ACHN (cell line): ENCODE measurements around the gene ATP8A2.

Source experiments
- DNase-seq: peaks from one replicate; pipeline ENCODE4 v3.0.0-alpha.2; 2015
- in situ Hi-C: cut with HindIII; loops from 2 replicates; pipeline ENCODE4 v1.10.0; 2017; ENCODE audit warnings: low sequenced_read_pairs, low pct_ligation_motif_present, low pct_unique_long_range_greater_than_20kb

ATP8A2 gene

GRCh38 chr13:25689539-25689938, 317.8 kb downstream of the ATP8A2 start:
- in situ Hi-C loops, result no loop called here
- DNase-seq, result no peak

DNA sequence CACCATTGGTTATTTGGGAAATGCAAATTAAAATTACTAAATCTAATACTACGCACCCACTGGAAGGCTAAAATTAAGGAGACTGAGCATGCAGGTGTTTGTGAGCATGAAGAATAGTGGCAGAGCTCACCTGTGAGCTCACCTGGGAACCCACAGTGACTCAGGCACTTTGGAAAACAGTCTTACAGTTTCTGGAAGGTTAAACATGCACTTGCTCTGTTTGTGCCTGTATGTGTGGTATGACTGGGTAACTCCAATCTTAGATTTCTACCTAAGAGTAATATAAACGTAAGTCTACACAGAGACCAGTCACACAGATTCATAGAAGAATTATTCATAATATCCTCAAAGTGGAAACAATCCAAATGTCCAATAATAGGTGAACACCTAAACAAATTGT, 318.8 kb downstream of the ATP8A2 start:
- in situ Hi-C loops, result no loop called here
- no peak for DNase-seq

GRCh38 chr13:25691654-25692053, 319.9 kb downstream of the ATP8A2 start:
- DNase-seq, result no peak
- in situ Hi-C loops, result no loop called here

- no peak for DNase-seq
- in situ Hi-C loops, result no loop called here
Observed at GRCh38 chr13:25692099-25692498, 320.3 kb downstream of the ATP8A2 start.

GRCh38 chr13:25699056-25699455, 327.3 kb downstream of the ATP8A2 start:
- in situ Hi-C loops, result no loop called here

GRCh38 chr13:25699600-25699999, 327.8 kb downstream of the ATP8A2 start:
- in situ Hi-C loops, result no loop called here

More at GRCh38 chr13:25699056-25699455, 327.3 kb downstream of the ATP8A2 start:
- no peak for DNase-seq

GRCh38 chr13:25701304-25701703, 329.5 kb downstream of the ATP8A2 start:
- in situ Hi-C loops, result no loop called here
- DNase-seq, result no peak

More at GRCh38 chr13:25699600-25699999, 327.8 kb downstream of the ATP8A2 start:
- no peak for DNase-seq

GRCh38 chr13:25702386-25702785, 330.6 kb downstream of the ATP8A2 start:
- in situ Hi-C loops, result no loop called here
- DNase-seq, result no peak

GRCh38 chr13:25707726-25708125, 336.0 kb downstream of the ATP8A2 start:
- DNase-seq, result no peak
- in situ Hi-C loops, result no loop called here

- DNase-seq, result no peak
- in situ Hi-C loops, result no loop called here
Observed at GRCh38 chr13:25708268-25708667, 336.5 kb downstream of the ATP8A2 start.

DNA sequence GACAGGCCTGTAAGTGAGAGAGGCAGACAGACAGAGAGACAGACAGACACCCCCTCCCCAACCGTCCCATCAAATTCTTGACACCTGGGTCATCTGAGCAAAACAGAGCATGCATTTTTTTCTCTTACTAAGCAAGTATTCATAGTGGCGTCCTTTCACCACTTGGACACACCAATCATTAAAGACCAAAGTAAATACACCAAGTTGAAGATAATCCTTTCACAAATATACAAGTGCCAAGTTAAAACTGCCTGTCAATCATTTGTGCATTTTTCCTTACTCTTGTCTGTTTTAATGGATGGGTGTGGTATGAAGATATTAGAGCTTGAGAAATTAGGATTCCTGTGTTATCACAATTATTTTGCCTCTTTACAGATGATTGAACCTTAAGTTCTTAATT, 337.3 kb downstream of the ATP8A2 start:
- no peak for DNase-seq
- in situ Hi-C loops, result no loop called here

DNA sequence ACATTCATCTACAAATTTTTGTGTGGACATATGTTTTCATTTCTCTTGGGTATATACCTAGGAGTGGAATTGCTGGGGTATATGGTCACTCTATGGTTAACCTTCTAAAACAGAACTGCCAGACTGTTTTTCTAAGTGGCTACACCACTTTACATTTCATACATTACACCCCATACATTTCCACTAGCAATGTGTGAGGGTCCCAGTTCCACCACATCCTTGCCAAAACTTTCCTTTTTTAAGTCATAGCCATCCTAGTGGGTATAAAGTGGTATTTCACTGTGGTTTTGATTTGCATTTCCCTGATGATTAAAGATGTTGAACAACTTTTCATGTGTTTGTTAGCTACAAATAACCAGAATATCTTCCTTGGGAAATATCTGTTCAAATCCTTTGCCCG, 344.0 kb downstream of the ATP8A2 start:
- no peak for DNase-seq

DNA sequence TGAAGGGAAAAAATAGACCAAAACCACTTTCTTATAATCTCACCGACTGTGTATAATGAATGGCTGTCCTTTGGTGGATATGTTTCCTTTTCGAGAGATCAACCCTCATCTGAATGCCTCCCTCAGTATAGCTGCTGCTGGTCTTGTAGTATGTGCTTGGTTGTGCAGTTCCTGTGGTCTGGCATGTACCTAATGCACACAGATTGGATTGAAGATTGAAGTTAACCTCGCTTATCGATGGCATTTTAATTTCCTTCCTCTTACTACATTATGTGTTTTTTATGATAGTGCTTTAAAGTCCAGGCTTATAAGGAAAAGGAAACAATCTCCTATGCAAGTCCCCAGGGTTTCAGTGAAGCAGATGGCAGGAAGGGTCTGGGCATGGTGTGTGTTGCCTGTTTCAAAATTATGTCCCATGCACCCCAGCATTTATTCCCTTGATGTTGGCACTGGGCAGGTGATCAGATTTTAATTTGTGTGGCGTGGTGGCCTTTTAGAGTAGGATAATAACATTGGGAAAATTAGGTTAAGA, 346.0 kb downstream of the ATP8A2 start:
- no peak for DNase-seq

More for the DNA sequence above, 344.0 kb downstream of the ATP8A2 start:
- in situ Hi-C loops, result no loop called here

GRCh38 chr13:25719666-25720065, 347.9 kb downstream of the ATP8A2 start:
- in situ Hi-C loops, result no loop called here
- no peak for DNase-seq

More for the DNA sequence above, 346.0 kb downstream of the ATP8A2 start:
- in situ Hi-C loops, result no loop called here

DNA sequence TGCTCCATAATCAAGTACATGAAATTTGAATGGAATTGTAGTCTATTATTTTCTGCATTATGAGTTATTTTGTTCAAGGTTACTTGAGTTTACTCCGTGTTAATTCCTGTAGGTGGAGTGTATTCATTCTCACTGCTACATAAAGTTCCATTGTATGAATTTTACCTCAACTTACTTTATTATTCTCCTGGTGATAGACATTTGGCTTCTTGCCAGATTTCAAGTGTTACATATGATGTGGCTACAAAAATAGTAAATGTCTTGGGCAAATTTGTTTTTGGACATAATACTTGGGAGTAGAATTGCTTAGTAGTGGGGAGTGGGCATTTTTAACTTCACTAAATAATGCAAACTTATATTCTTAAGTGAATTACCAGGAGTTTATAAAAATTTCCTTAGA, 351.1 kb downstream of the ATP8A2 start:
- DNase-seq, result no peak

DNA sequence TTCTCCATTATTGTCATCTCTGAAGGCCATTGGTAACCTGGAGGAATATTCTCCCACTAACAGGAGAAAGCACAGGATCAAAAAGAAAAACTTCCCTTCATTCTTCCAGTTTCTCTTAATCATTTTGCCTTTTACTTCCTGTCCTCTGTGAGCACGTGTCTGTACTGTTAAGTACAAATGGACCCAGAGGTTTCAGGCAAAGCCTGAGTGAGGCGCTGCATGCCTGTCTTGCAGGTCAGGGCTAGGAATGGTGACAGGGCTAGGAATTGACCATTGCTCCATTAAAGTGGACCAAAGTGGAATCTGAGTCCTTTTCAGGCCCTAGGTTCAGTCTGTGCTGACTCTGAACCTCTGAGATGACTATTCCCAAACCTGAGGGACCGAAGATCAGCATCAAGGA, 353.3 kb downstream of the ATP8A2 start:
- in situ Hi-C loops, result no loop called here
- no peak for DNase-seq

More for the DNA sequence above, 351.1 kb downstream of the ATP8A2 start:
- in situ Hi-C loops, result no loop called here

- in situ Hi-C loops, result no loop called here
- no peak for DNase-seq
Observed at GRCh38 chr13:25727250-25727649, 355.5 kb downstream of the ATP8A2 start.

DNA sequence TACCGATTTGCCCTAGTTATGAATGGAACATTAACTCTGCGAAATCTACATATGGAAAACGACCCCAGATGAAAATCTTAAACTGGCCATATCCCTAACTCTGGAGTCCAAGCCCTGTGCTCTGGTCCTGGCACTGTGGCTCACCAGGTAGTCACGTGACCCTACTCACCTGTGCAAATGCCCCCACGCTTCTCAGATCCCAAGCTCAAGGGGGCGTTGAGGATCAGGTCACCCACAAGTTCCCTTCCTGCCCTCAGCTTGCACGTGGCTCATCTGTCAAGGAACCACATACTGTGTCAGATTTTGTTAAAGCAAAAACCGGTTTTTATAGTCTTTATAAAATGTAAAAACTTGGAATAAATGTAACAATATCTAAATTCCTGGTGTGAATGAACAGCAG, 356.0 kb downstream of the ATP8A2 start:
- in situ Hi-C loops, result no loop called here

DNA sequence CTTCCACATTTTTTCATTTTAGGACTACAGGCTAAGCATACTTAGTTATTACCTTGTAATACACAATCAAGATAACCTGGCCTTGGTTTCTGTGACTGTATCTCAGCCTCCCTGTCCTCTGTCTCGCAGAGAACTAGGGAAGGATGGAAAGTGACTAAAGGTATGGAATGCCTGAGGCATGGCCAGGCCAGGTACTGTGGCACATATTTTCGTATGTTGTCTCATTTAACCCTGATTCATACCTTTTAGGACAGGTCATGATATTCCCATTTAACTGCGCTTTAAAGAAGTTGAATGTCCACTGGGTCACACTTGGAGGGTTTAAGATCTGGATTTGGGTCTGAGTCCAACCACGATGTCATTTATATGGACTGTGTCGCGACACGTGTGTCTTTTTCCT, 357.4 kb downstream of the ATP8A2 start:
- no peak for DNase-seq
- in situ Hi-C loops, result no loop called here

More for the DNA sequence above, 356.0 kb downstream of the ATP8A2 start:
- DNase-seq, result no peak

DNA sequence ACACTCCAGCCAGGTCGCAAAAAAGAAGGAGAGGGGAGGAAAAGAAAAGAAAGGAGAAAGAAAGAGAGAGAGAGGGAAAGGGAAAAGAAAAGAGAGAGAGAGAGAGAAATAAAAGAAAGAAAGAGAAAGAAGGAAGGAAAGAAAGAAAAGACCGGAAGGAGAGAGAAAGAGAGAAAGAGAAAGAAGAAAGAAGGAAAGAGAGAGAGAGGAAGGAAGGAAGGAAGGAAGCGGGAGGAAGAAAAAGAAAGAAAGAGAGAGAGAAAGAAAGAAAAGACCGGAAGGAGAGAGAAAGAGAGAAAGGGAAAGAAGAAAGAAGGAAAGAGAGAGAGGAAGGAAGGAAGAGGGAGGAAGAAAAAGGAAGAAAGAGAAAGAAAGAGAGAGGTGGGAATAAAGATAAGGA, 359.3 kb downstream of the ATP8A2 start:
- DNase-seq, result no peak
- in situ Hi-C loops, result no loop called here

GRCh38 chr13:25731536-25731935, 359.8 kb downstream of the ATP8A2 start:
- in situ Hi-C loops, result no loop called here
- no peak for DNase-seq
